Parathyroid adenoma (tissue), 2 donors: ENCODE results near the gene MUC2.

Source experiments
- H2AFZ ChIP-seq: fragments of 300-600 bp; sonication (generic); one replicate; pipeline ENCODE4 v1.7.0; 2017; ENCODE audit warnings: antibody characterized with exemption, mild to moderate bottlenecking
- H3K27ac ChIP-seq: fragments of 300-600 bp; sonication (generic); one replicate; pipeline ENCODE4 v1.7.0; 2017
- H3K27me3 ChIP-seq: fragments of 300-600 bp; sonication (generic); one replicate; pipeline ENCODE4 v1.7.0; 2017; ENCODE audit warnings: low read length; ENCODE audit not compliant: control insufficient read depth, insufficient read depth
- H3K36me3 ChIP-seq: fragments of 300-600 bp; sonication (generic); one replicate; pipeline ENCODE4 v1.7.0; 2017; ENCODE audit warnings: low read length; ENCODE audit not compliant: control insufficient read depth, insufficient read depth
- H3K4me1 ChIP-seq: fragments of 300-600 bp; sonication (generic); one replicate; pipeline ENCODE4 v1.7.0; 2017; ENCODE audit warnings: control low read depth
- H3K4me2 ChIP-seq: fragments of 300-600 bp; sonication (generic); one replicate; pipeline ENCODE4 v1.7.0; 2017; ENCODE audit warnings: low read length
- H3K4me3 ChIP-seq: fragments of 300-600 bp; sonication (generic); one replicate; pipeline ENCODE4 v1.7.0; 2017; ENCODE audit warnings: low read depth, low read length
- H3K79me2 ChIP-seq: fragments of 300-600 bp; sonication (generic); one replicate; pipeline ENCODE4 v1.7.0; 2017; ENCODE audit warnings: control low read depth
- H3K9ac ChIP-seq: fragments of 300-600 bp; sonication (generic); one replicate; pipeline ENCODE4 v1.7.0; 2017; ENCODE audit warnings: mild to moderate bottlenecking
- H3K9me3 ChIP-seq: fragments of 300-600 bp; sonication (generic); one replicate; pipeline ENCODE4 v1.7.0; 2017; ENCODE audit warnings: low read length; ENCODE audit not compliant: control insufficient read depth
- CTCF ChIP-seq: fragments of 300-600 bp; sonication (generic); IDR thresholded peaks from one replicate; pipeline ENCODE4 v1.7.0; 2017; ENCODE audit warnings: antibody characterized with exemption, mild to moderate bottlenecking
- donor health status: primary hyperparathyroidism.

The MUC2 gene

DNA sequence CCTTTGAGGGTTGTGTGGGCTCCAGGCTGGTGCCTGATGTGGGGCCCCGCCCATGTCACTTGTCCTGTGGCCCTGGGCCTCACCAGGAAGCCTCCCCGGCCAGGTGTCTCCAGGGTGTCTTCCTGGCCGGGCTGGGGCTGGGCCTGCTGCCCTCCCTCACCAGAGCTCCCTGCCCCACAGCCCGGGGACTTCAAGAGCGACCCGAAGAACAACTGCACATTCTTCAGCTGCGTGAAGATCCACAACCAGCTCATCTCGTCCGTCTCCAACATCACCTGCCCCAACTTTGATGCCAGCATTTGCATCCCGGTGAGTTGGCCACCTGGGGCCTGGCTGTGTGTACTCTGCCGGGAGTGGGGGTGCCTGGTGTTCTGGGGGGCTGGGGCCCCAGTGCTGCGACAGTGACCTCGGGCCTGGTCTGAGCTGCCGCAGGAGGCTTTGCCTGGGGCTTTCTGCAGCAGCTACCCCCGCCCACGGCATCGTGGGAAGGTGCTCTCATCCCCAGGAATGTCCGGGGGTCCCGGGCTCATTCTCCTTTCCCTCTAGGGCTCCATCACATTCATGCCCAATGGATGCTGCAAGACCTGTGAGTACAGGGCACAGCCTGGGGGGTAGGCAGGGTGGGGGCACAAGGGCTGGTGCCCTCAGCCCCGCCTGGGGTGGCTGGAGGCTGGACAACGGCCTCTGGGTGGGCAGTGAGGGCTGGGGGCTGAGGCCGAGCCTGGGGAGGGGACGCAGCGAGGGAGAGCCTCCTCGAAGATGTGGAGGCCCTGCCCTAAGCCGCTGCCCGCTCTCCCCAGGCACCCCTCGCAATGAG, 34.6 kb downstream of the MUC2 start:
- H3K4me3 ChIP-seq = no peak overlapping the region
- no peak overlapping the region for H2AFZ ChIP-seq
- TF ChIP-seq CTCF = no peak
- no peaks in the 10 kb centered on the region for H3K79me2 ChIP-seq
- no peaks in the 10 kb centered on the region for H3K4me1 ChIP-seq
- H3K9me3 ChIP-seq = no peaks in the 10 kb centered on the region
- H3K9ac ChIP-seq = no peak overlapping the region
- H3K27me3 ChIP-seq = no peaks in the 10 kb centered on the region
- H3K27ac ChIP-seq = no peak overlapping the region
- no peaks in the 10 kb centered on the region for H3K36me3 ChIP-seq
- H3K4me2 ChIP-seq = no peak overlapping the region

GRCh38 chr11:1109918-1110705, 35.4 kb downstream of the MUC2 start:
- Histone ChIP-seq H3K9ac (no peak overlapping the region), H3K79me2 (no peaks in the 10 kb centered on the region), H3K4me1 (no peaks in the 10 kb centered on the region), H3K4me2 (no peak overlapping the region), H3K27ac (no peak overlapping the region), H3K4me3 (no peak overlapping the region), H3K36me3 (no peaks in the 10 kb centered on the region), H3K9me3 (no peaks in the 10 kb centered on the region), H3K27me3 (no peaks in the 10 kb centered on the region), H2AFZ (no peak overlapping the region)
- TF ChIP-seq CTCF = no peak

GRCh38 chr11:1111545-1112212, 37.0 kb downstream of the MUC2 start:
- H3K9ac ChIP-seq = no peak overlapping the region
- no peak overlapping the region for H3K4me3 ChIP-seq
- no peaks in the 10 kb centered on the region for H3K79me2 ChIP-seq
- no peak overlapping the region for H2AFZ ChIP-seq
- no peak overlapping the region for H3K27ac ChIP-seq
- H3K27me3 ChIP-seq = no peaks in the 10 kb centered on the region
- H3K4me1 ChIP-seq = no peaks in the 10 kb centered on the region
- no peaks in the 10 kb centered on the region for H3K9me3 ChIP-seq
- no peaks in the 10 kb centered on the region for H3K36me3 ChIP-seq
- H3K4me2 ChIP-seq = no peak overlapping the region
- no peak for TF ChIP-seq CTCF

GRCh38 chr11:1112351-1113191, 37.9 kb downstream of the MUC2 start:
- Histone ChIP-seq H2AFZ (no peak overlapping the region), H3K4me3 (no peak overlapping the region), H3K9ac (no peak overlapping the region), H3K79me2 (no peaks in the 10 kb centered on the region), H3K4me1 (no peaks in the 10 kb centered on the region), H3K27ac (no peak overlapping the region), H3K4me2 (no peak overlapping the region), H3K36me3 (no peaks in the 10 kb centered on the region), H3K9me3 (no peaks in the 10 kb centered on the region), H3K27me3 (no peaks in the 10 kb centered on the region)
- TF ChIP-seq CTCF = no peak
